HepG2 (cell line): ENCODE results near the gene SRPRB. TPM values are rescaled to one million over a fixed set of nuclear protein-coding genes. Genes with fewer than 3 reads are reported as not detected.

ENCODE experiments used
- ATAC-seq: fragments of 200-7000 bp; cut with Tn5 transposase; 3 replicates; pipeline ENCODE4 v1.9.1; 2020; ENCODE audit warnings: mild to moderate bottlenecking, moderate library complexity
- BruUV-seq: library from RNA; stranded (reverse); fragments of 400-500 nt; replicated peaks from 2 replicates; lab custom pipeline; 2021; lab: Mats Ljungman, UMichigan
- CTCF ChIA-PET: fragments of 300-600 bp; formaldehyde crosslinking; extraction: SDS; loops from one replicate; lab custom pipeline; 2021; ENCODE audit warnings: low total read pairs, inconsistent platforms, low intra/inter-chr PET ratio; lab: Yijun Ruan, JAX
- POLR2A ChIA-PET: fragments of 350-600 bp; sonication (Branson Sonifier 250); formaldehyde crosslinking; loops from one replicate; lab custom pipeline; 2020; ENCODE audit warnings: antibody characterized with exemption, inconsistent platforms; lab: Yijun Ruan, JAX
- DNase-seq: peaks from one replicate; pipeline ENCODE4 v3.0.0-alpha.2; 2015; ENCODE audit warnings: low spot score
- FAIRE-seq: peaks from 3 replicates; lab custom pipeline; 2011; peaks lifted over from hg19 to GRCh38; lab: Jason Lieb, UNC
- H2AFZ ChIP-seq: one replicate; pipeline ENCODE4 v1.6.1; 2011; ENCODE audit warnings: low read length, inconsistent platforms
- H3K27ac ChIP-seq: fragments of 300-600 bp; 3 replicates; pipeline ENCODE4 v1.8.0; 2011; ENCODE audit warnings: mixed run types, mild to moderate bottlenecking, mixed read lengths, low read length, inconsistent platforms; ENCODE audit not compliant: insufficient read depth; ENCODE audit errors: extremely low read length
- H3K27me3 ChIP-seq, 2 experiments: fragments of 200-600 bp in 1 of 2; 2 replicates in 1 of 2; 3 replicates in 1 of 2; pipeline versions ENCODE4 v1.6.0 to v1.8.0; 2011; ENCODE audit warnings: low read length in 2 of 2, mild to moderate bottlenecking in 2 of 2, moderate library complexity in 2 of 2, inconsistent platforms in 1 of 2; ENCODE audit not compliant: insufficient read depth in 2 of 2, control insufficient read depth in 1 of 2
- H3K36me3 ChIP-seq, 2 experiments: fragments of 200-600 bp in 1 of 2; replicated peaks in 1 of 2; 2 replicates in 1 of 2; 3 replicates in 1 of 2; pipeline versions ENCODE4 v1.5.1 to v1.8.0; 2011; ENCODE audit warnings: low read length in 2 of 2, inconsistent platforms in 1 of 2; ENCODE audit not compliant: insufficient read depth in 2 of 2, control insufficient read depth in 1 of 2
- H3K4me1 ChIP-seq: 2 replicates; pipeline ENCODE4 v1.5.1; 2012; ENCODE audit warnings: low read length, inconsistent platforms; ENCODE audit not compliant: insufficient read depth
- H3K4me2 ChIP-seq: 2 replicates; pipeline ENCODE4 v1.6.0; 2011; ENCODE audit warnings: low read depth, low read length, inconsistent platforms
- H3K4me3 ChIP-seq, 3 experiments: fragments of 200-600 bp in 1 of 3; sonication (generic), shearing (Covaris generic) in 1 of 3; replicated peaks in 1 of 3; 2 replicates each; pipeline ENCODE4 v1.5.1; 2011 to 2016; ENCODE audit warnings: low read length in 3 of 3, inconsistent platforms in 2 of 3, low read depth in 2 of 3, mild to moderate bottlenecking in 2 of 3, control low read depth in 1 of 3, mixed read lengths in 1 of 3; ENCODE audit not compliant: insufficient read depth in 1 of 3
- H3K79me2 ChIP-seq: one replicate; pipeline ENCODE4 v1.6.1; 2011; ENCODE audit warnings: low read length, inconsistent platforms; ENCODE audit not compliant: insufficient read depth
- H3K9ac ChIP-seq: 2 replicates; pipeline ENCODE4 v1.6.0; 2011; ENCODE audit warnings: mild to moderate bottlenecking, low read depth, low read length, inconsistent platforms; ENCODE audit not compliant: insufficient read depth
- H3K9me3 ChIP-seq: 2 replicates; pipeline ENCODE4 v1.5.1; 2012; ENCODE audit warnings: mild to moderate bottlenecking, low read length
- H4K20me1 ChIP-seq: 2 replicates; pipeline ENCODE4 v1.6.0; 2011; ENCODE audit warnings: inconsistent platforms, mild to moderate bottlenecking, low read length, moderate library complexity; ENCODE audit not compliant: insufficient read depth
- ATF4 ChIP-seq, 2 experiments: fragments of 450-650 bp in 1 of 2; sonication (generic) in 1 of 2; formaldehyde crosslinking; IDR thresholded peaks; 2 replicates each; pipeline versions ENCODE4 v1.5.0 to v1.8.0; 2020 to 2022; ENCODE audit warnings: mild to moderate bottlenecking in 1 of 2, missing genetic modification reagents in 1 of 2
- ETV5 ChIP-seq: IDR thresholded peaks from 2 replicates; pipeline ENCODE4 v1.6.1; 2018; ENCODE audit warnings: missing biosample characterization, missing genetic modification reagents, inconsistent platforms, borderline replicate concordance
- LRRFIP1 ChIP-seq: sonication (generic); formaldehyde crosslinking; conservative IDR thresholded peaks from 2 replicates; pipeline ENCODE4 v1.4.0; 2020; ENCODE audit warnings: missing genetic modification reagents
- RBM39 ChIP-seq: fragments of 200-400 bp; formaldehyde crosslinking; IDR thresholded peaks from one replicate; pipeline ENCODE4 v1.6.1; 2018; ENCODE audit warnings: antibody characterized with exemption, mild to moderate bottlenecking, low read depth, low read length; ENCODE audit not compliant: poor library complexity, severe bottlenecking
- RFX3 ChIP-seq: IDR thresholded peaks from 2 replicates; pipeline ENCODE4 v1.6.1; 2016; ENCODE audit warnings: missing biosample characterization, missing genetic modification reagents
- SAP130 ChIP-seq: IDR thresholded peaks from 2 replicates; pipeline ENCODE4 v1.6.1; 2016; ENCODE audit warnings: low read depth
- ZBTB10 ChIP-seq: sonication (generic); formaldehyde crosslinking; IDR thresholded peaks from 2 replicates; pipeline ENCODE4 v1.4.0; 2020; ENCODE audit warnings: missing genetic modification reagents, borderline replicate concordance
- ZHX1 ChIP-seq: sonication (generic); formaldehyde crosslinking; IDR thresholded peaks from 2 replicates; pipeline ENCODE4 v1.8.1; 2022; ENCODE audit warnings: low read depth, mild to moderate bottlenecking, missing genetic modification reagents
- ZNF264 ChIP-seq: sonication (generic); formaldehyde crosslinking; IDR thresholded peaks from 2 replicates; pipeline ENCODE4 v1.4.0; 2020; ENCODE audit warnings: missing genetic modification reagents
- ZNF597 ChIP-seq: sonication (generic); formaldehyde crosslinking; IDR thresholded peaks from 2 replicates; pipeline ENCODE4 v1.5.0; 2020; ENCODE audit warnings: missing genetic modification reagents
- WGBS: methylation state at CpG from one replicate; pipeline ENCODE4 v1.1.6; 2017; ENCODE audit warnings: low lambda C conversion rate; 5-methylcytosine and 5-hydroxymethylcytosine counted together
- in situ Hi-C: cut with HindIII; loops from 2 replicates; pipeline ENCODE4 v1.10.0; 2017; ENCODE audit warnings: low pct_unique_long_range_greater_than_20kb; ENCODE audit not compliant: extremely low pct_ligation_motif_present
- intact Hi-C: fragments of 100-400 bp; cut with micrococcal nuclease; formaldehyde crosslinking; loops from one replicate; pipeline ENCODE4 v1.10.0; 2022; ENCODE audit not compliant: unreplicated experiment
- polyA plus RNA-seq, 8 experiments: library from polyadenylated mRNA; depleted of rRNA in 3 of 8; stranded (reverse) in 7 of 8; unstranded in 1 of 8; fragments of >200 nt; fragmentation: Illumina TruSeq in 4 of 8; extraction: Trizol in 4 of 8; gene quantifications; 2 replicates each; pipeline versions ENCODE4 v1.2.1 to v1.2.3, GENCODE V29; 2011 to 2016; ENCODE audit warnings: low read depth in 4 of 8, missing spikeins in 1 of 8, mixed read lengths in 1 of 8; ENCODE audit not compliant: insufficient read depth in 1 of 8
- total RNA-seq, 5 experiments: library from RNA; depleted of rRNA; stranded (reverse); fragments of >200 nt; fragmentation: Illumina TruSeq; extraction: Trizol; gene quantifications; 2 replicates each; pipeline ENCODE4 v1.2.3, GENCODE V29; 2016; ENCODE audit warnings: low read depth in 1 of 5

The SRPRB gene
- total and polyA plus RNA-seq, 2 of the 13 experiments (the other 11 are each of a cell fraction or from before 2014, with no cell fraction given), result 41.0 to 111 TPM

GRCh38 chr3:133820129-133820528 lies 14.5 kb downstream of the SRPRB start (continued):
- no peak for TF ChIP-seq ZHX1 (CRISPR knock-in tag)
- TF ChIP-seq, all 625 proteins: peak for 0

GRCh38 chr3:133820889-133821675 lies 15.5 kb downstream of the SRPRB start:
- Histone ChIP-seq H3K79me2 (no peaks in the 10 kb centered on the region), H3K9ac (no peak overlapping the region), H3K27me3 (no peaks in the 10 kb centered on the region), H3K4me1 (0 out of 2 replicates have a peak, but pooled peaks cover 5% of the 10 kb centered on the region), H2AFZ (no peak overlapping the region), H3K9me3 (no peaks in the 10 kb centered on the region), H4K20me1 (0 out of 2 replicates have a peak, but pooled peaks cover 2% of the 10 kb centered on the region), H3K4me3 (no peak overlapping the region), H3K36me3 (peaks cover 18 to 48% of the 10 kb centered on the region in 2 experiments), H3K27ac (no peak overlapping the region), H3K4me2 (no peak overlapping the region)
- ChIA-PET POLR2A (no interaction called here), CTCF (interaction anchor here (2.6 kb wide), 1 partner anchor 158 kb away, joined by 10 read pairs; the partner anchor contains the start of gene TOPBP1)
- FAIRE-seq (no peak), ATAC-seq (no peak), DNase-seq (no peak)
- BruUV-seq, result no TSS peak
- in situ Hi-C loops (loop anchor here (5.0 kb wide), 1 partner anchor 159 kb away; the partner anchor contains the start of gene TOPBP1), intact Hi-C loops (loop anchor here (5.0 kb wide), 1 partner anchor 159 kb away; the partner anchor contains the start of gene TOPBP1)
- WGBS, result 100% methylated on average over 2 of the region's 3 CpGs
- TF ChIP-seq ZNF264, result no peak
- no peak for TF ChIP-seq SAP130 (CRISPR knock-in tag)
- TF ChIP-seq ZBTB10, result no peak
- TF ChIP-seq ATF4 (CRISPR knock-in tag; IDR thresholded peaks at IDR 0.05), result no peak
- TF ChIP-seq RFX3 (CRISPR knock-in tag), result no peak
- no peak for TF ChIP-seq LRRFIP1 (CRISPR knock-in tag)
- TF ChIP-seq ETV5 (CRISPR knock-in tag), result no peak
- TF ChIP-seq ZNF597 (CRISPR knock-in tag), result no peak
- no peak for TF ChIP-seq RBM39
